HG02840 (cell line): Measurements from ENCODE around the gene ESR1.
"Not testable (repeated sequence)": the region's sequence is repeated elsewhere in the genome, so short reads cannot be mapped to it uniquely, and the experiment has no call there.

ENCODE experiments used
- ATAC-seq: cut with Tn5 transposase; IDR thresholded peaks from one replicate; pipeline ENCODE4 v1.9.1; 2021; ENCODE audit warnings: mild to moderate bottlenecking, moderate library complexity, moderate number of reproducible peaks; ENCODE audit not compliant: unreplicated experiment, low FRiP score

The ESR1 gene

DNA sequence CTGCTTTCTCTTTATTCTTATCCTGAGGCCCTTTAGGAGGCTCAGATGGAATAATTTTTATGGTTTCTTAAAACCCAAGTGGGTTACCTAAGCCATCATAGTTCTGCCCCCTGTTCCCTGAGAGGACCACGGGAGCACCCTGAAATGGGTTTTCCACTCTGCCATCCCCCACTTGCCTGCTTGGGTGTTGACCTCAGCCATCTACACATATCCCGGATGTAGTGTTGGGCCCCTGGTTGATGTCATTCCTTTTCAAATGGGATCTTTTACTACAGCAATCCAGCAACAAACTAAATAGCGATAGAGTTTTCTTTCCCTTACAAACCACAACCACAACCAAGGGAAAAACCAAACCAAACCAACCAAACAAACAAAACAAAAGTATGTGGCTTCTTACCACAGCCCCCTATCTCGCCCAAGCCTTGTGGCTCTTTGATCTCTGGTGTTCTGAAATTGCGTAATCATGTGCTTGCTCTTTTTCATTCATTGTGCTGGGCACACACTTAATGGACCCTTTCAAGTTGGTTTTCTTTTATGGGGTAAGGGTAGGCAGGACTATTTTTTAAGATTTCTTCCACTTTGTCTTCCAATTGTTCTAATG, 154.9 kb downstream of the ESR1 start:
- ATAC-seq: no peak

DNA sequence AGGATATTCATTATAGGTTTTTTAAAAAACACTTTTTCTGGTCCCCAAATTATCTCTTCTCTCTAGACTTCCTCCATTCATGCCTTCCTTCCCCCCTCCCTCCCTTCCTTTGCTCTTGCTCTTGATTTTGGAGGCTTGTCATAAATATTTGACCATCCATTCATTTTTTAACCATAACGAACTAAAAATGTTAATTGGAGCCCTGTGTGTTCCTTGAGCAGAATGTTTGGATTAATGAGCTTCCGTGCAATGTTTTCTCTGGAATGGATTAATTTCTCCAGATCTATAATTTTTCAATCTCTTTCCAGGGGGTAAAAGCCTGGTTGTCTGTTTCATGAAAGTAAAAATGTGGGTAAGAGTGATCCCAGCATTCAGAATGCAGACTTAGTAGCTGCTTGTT, 155.5 kb downstream of the ESR1 start:
- no peak for ATAC-seq

DNA sequence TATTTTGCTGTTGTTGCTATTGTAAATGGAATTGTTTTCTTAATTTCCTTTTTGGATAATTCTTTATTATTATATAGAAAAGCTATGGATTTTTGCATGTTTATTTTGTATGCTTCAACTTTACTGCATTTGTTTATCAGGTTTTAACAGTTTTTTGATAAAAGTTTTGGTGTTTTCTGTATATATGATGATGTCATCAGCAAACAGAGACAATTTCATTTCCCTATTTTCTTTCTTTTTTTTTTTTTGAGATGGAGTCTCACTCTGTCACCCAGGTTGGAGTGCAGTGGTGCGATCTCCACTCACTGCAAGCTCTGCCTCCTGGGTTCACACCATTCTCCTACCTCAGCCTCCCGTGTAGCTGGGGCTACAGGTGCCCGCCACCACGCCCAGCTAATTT, 156.9 kb downstream of the ESR1 start:
- not testable (repeated sequence) for ATAC-seq

DNA sequence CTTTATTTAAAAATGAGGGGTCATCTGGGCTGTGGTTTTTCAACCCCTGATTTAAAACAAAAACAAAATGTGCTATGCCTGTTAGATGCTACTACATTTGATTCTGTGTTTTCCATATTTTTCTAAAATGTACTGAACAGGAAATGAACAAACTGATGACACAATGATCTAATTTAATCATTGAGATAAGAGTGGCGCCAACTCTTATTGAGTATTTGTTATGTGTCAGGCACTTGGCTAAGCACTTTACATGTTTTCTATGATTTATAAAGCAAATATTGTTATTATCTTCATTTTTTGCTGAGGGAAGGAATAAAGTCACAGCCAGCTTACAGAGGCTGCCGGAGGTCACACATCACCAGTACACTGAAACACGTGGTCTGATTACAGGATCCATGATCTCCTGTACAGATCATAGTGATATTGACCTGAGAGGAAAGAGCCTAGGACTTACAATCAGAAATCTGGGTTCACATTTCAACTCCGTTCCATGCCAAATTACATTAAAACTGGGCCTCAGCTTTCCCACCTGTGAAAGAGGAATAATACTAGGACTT, 166.7 kb downstream of the ESR1 start:
- no peak for ATAC-seq

DNA sequence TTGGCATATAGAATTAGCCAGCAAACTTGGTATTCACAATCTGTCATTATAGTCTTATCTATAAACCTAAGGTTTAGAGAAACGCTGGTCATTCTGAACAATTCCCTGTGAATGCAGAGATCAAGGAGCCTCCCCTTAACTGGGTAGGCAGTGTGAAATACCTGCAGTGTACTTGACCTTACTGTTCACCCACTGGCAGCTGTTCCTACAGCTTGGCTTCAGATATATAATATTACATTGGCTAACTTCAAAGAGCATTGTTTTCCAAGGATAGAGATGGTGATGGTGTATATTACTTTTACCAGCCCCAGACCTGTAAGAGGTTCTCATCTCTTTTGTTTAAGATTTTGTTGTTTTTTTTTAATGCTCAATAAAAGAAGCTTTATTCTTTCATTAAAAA, 168.3 kb downstream of the ESR1 start:
- ATAC-seq: no peak

DNA sequence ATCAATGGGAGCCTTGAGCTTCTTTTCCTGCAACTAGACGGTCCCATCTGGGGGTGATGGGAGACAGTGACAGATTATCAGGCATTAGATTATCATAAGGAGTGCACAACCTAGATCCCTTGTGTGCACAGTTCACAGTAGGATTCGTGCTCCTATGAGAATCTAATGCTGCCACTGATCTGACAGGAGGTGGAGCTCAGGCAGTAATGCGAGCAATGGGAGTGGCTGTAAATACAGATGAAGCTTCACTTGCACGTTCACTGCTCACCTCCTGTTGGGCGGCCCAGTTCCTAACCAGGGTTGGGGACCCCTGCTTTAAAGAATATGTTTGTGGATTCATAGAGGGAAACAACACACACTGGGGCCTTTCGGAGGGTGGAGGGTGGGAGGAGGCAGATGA, 180.7 kb downstream of the ESR1 start:
- not testable (repeated sequence) for ATAC-seq

DNA sequence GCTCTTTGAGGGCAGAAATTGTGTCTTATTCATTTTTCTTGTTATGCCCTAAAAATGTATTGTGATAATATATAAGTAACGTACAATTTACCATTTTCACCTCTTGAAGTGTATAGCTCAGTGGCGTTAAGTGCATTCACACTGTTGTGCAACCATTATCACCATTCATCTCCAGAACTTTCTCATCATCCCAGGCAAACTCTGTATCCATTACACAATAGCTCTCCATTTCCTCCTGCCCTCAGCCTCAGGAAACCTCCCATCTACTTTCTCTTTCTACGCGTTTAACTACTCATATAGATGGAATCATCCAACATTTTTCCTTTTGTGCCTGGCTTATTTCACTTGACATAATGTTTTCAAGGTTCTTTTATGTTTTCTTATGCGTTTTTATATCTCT, 184.6 kb downstream of the ESR1 start:
- ATAC-seq: no peak

DNA sequence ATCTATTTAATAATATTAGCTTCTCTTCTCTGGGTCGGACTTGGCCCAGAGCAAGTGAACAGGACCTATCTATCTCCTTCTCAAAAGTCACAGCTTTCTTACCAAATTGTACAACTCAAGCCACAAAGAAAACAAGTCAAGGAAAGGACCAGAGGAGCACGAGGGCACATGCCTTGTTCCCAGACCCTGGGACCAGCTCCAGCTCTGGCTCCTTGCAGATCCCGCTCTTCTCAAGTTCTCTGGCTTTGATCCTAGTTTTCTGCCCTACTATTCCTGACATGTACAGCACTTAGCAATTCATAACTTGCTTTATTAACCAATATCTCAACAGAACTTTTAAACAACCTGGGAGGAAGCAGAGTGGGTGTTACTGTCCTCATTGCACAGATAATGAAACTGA, 185.9 kb downstream of the ESR1 start:
- no peak for ATAC-seq

DNA sequence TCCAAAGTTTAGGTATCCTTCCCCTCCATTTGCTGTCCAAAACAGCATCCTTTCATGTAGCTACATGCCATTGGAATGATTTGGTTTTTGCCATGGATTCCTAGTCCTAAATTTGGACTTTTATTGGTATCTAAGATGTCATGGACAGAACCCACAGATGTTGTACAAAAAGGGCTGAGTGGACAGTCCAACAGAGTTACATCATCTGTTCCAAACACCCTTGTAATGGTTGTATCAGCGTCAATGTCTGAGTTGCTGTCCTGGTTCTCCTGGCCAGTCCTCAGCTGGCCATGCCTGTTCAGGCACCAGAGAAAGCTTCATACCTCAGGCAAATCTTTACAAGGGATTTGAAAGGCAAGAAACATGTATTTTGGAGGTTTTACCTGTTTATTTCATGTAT, 191.3 kb downstream of the ESR1 start:
- no peak for ATAC-seq

DNA sequence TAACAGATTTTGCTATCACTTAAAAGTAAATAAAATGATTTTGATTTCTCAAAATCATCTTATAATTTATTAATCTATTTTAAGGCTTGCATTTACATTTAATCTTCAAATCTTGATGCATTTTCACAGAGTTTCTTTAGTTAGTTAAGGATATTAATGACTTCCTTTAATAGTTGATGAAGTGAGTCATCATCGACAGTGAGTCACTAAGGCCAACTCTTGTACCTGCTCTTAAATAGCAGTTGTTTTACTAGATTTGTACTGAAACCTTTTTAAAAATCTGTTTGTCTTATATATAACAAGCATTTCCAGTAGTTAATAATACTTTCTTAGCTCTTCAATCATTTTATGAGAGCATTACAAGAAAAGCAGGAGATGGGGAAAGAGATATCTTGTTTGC, 191.7 kb downstream of the ESR1 start:
- no peak for ATAC-seq

DNA sequence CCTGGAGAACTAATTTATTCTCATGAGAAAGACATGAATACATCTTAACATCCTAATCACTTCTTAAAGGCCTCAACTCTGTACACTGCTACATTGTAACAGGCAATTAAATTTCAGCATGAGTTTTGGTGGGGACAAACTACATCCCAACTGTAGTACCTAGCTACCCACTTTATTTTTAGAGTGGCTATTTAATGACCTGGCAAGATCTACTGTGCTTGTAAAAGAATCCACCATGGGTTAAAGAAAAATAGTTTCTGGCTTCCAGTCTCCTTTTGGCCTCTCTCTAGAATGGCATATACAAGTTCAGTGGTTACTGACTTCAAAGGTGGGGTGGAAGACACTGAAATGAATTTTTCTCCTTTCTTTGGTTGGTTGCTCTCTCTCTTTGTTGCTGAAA, 193.9 kb downstream of the ESR1 start:
- ATAC-seq: no peak

DNA sequence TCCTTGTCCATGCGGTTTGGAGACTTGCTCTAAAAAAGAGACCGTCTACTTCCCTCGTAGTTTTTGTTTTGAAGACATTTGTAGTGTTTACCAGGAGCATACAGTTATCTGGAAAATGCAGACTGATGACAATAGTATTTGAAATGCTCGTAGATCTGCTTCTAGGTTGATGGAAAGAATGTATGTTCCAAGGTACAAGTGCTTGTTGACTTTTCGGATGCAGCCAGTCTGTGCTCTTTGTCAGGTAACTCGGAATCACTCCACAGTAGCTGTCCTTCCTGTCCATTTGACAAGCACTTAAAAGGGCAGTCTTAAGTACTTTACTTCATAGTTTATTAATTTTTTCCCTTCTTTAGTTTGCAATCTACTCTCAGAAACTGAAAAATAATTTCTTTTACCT, 194.8 kb downstream of the ESR1 start:
- ATAC-seq: no peak

DNA sequence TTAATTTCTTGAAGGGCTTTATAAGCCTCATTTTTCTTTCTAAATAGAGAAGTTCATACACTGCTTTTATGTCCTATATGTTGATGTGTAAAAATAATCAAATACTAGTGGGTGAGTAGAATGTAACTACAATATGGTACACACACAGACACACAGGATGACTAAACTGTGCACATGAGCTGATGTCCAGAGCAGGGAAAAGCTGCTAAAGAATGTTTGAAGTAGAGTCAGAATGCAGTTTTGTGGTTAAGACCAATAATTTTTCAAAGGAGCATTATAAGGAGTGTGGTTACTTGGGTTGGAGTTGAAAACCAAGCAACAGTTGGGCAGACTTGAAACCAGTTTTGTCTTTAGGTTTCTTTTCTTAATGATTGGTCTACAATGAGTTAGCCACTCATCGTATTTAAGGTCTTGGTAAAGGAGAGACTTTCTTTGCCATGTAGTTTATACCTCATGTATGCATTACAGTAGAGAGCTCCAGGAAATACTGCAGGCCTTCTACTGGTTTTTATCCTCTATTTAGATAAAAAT, 196.6 kb downstream of the ESR1 start:
- no peak for ATAC-seq

DNA sequence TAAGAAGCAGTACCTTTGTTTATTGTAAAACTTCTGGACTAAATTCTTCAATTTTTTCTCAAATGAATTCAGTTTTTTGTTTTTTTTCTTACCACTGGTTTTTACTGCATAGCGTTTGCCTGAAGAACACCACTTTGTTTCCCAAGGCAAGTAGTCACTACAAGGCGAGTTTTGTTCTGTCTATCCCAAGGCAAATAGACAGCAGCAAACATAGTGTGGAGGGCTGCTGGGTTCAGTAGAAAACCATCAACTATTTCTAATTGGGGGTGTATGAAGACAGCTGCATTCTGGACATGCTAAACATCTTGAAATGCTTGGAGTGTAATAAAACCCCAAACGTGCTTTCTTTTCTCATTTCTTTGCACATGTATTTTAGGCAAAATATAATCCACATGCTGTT, 197.4 kb downstream of the ESR1 start:
- no peak for ATAC-seq

DNA sequence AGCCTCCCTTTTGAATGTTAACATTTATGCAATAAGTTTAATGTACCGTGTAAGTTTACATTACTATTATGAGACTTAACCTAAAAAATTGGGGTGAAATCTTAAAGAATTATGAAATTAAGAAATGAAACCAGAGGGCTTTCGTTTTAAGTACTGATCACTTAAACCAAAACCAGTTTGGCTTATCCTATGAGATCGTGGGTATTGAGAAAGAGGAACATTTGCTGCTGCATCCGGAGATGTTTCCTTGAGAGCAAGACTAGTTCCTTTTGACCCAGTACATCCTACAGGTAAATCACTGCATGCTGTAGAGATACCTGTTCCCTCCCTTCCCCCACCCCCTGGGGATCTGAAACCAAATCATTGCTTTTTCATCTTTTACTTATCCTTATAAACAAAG, 201.3 kb downstream of the ESR1 start:
- no peak for ATAC-seq

DNA sequence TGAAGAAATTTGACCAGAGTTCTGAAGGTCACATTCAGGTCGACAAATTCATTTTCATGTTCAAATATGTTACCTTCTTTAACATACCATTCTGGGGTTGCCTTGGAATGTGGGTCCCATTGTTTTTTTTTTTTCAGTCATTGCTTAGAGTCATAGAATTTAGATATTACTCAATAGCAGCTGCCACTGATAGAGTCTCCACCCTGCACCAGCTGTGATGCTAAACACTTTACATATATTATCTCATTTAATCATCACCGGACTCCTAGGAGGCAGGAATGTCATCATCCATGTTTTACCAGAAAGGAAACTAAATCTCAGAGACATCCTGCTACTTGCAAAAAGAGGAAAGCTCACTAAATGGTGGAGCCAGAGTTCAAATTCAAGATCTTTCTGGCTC, 204.7 kb downstream of the ESR1 start:
- ATAC-seq: no peak

DNA sequence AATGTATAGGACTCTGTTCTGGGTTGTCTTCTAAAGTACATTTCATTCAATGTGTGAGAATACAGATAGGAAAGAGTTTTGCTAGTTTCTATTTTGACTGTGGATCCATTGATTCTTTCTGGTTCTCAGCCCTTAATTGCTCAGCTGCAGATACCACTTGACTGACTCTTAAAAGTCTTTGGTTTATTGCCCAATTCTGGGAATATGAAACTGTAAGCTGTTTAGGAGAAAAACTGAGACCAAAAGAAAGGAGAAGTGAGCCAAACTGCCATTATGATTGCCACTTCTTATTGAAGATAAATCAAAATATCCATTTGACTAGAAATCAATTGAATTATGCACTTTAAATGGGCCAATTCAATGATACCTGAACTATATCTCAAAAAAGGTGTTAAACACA, 211.4 kb downstream of the ESR1 start:
- no peak for ATAC-seq

DNA sequence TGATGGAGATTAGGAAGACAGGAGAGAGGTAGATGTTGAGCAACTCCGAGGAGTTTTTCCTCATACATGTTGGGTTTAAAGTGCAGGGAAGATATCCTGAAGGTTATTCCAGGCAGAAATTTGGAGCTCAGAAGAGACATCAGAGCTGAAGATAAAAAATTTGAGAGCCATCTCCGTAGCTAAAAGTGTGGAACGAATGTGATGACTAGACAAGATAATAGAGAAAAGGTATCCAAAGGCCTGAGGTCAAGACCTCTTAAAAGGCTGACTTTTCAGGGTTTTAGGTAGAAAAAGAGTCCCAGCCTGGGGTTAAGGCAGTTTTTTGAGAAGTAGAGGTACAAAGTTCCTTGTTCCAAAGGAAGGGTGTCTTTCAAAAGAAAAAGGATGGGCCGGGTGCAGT, 214.8 kb downstream of the ESR1 start:
- ATAC-seq: no peak

DNA sequence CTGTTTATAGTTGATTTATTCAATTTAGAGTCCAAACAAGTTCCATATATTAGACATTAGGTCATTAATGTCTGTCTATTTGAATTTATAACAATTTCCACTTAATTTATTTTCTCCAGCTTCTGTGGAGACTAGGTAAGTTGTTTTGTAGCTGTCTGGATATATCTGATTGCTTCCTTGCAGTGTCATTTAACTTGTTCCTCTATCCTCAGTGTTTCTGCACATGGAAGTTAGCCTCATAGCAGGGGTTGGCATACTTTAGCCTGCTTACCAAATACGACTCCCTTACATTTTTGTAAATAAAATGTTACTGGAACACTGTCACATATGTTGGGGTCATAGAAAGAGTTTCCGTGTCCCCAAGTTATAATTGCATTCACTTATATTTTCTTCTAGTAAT, 216.1 kb downstream of the ESR1 start:
- no peak for ATAC-seq

DNA sequence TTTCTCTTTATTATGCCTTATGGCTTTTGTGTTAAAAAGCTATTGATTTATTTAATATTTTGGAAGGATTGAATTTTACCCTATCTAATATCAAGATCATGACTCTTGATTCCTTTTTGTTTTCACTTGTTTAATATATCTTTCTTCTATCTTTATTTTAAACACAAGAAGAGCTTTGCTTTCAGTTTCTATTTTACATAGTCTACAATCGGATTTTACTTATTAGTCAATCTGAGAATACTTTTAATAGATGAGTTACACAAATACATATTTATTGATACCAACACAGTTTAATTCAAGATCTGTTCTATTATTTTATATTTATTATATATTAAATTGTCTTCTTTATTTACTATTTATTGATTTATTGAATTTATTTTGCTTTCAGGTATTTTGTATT, 218.8 kb downstream of the ESR1 start:
- ATAC-seq: no peak

DNA sequence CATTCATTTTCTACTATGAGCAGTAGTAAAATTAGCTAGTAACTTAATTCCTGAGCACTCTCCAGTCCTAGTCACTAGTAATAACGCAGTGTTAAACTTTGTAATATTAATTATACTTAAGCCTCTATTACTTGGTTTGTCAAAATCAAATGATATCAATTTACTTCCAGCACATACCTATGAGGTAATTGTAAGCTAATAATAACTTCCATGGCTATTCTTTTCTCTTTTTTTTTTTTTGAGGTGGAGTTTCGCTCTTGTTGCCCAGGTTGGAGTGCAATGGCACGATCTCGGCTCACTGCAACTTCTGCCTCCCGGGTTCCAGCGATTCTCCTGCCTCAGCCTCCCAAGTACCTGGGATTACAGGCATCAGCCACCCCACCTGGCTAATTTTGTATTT, 219.3 kb downstream of the ESR1 start:
- not testable (repeated sequence) for ATAC-seq

DNA sequence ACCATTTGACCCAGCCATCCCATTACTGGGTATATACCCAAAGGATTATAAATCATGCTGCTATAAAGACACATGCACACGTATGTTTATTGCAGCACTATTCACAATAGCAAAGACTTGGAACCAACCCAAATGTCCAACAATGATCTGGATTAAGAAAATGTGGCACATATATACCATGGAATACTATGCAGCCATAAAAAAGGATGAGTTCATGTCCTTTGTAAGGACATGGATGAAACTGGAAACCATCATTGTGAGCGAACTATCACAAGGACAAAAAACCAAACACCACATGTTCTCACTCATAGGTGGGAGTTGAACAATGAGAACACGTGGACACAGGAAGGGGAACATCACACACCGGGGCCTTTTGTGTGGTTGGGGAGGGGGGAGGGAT, 226.3 kb downstream of the ESR1 start:
- not testable (repeated sequence) for ATAC-seq

DNA sequence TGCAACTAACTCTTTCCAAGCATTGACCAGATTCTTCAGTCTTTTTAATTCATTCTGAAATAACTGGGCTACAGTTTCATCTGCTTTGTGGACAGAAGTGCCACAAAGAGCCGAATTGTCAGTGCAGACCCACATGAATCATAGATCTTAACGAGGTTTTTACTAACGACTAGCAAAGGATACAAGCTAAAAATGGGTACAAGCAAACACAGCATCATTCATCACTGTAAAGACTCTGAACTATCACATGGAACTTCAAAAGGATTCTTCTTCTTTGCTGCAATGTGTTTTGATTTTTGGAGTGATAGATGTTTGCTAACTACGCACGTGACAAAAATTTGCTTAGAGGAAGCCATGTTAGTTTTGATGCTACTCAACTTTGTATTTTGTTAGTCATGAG, 227.1 kb downstream of the ESR1 start:
- ATAC-seq: no peak
